WTC11 (cell line): Measurements from ENCODE around the gene TSC1. TPM values are rescaled to one million over a fixed set of nuclear protein-coding genes. Genes with fewer than 3 reads are reported as not detected.

ENCODE experiments used
- ATAC-seq: fragments of 200-7000 bp; cut with Tn5 transposase; 2 replicates; pipeline ENCODE4 v1.10.0; 2021; ENCODE audit warnings: mild to moderate bottlenecking, moderate library complexity
- CTCF ChIA-PET: fragments of 300-600 bp; sonication (Branson Sonifier 250); formaldehyde crosslinking; loops from one replicate; lab custom pipeline; 2021; ENCODE audit warnings: antibody characterized with exemption; lab: Charles Lee
- POLR2A ChIA-PET: fragments of 350-600 bp; sonication (Branson Sonifier 250); formaldehyde crosslinking; loops from one replicate; lab custom pipeline; 2021; ENCODE audit warnings: antibody characterized with exemption; lab: Charles Lee
- DNase-seq: peaks from one replicate; pipeline ENCODE4 v3.0.0; 2021; ENCODE audit warnings: low spot score
- H3K27ac Mint-ChIP-seq: 2 replicates; pipeline ENCODE4 v1.8.0; 2021; ENCODE audit warnings: mixed read lengths
- H3K27me3 Mint-ChIP-seq: 2 replicates; pipeline ENCODE4 v1.8.0; 2021; ENCODE audit warnings: low read depth, mild to moderate bottlenecking, moderate library complexity, mixed read lengths
- H3K36me3 Mint-ChIP-seq: 2 replicates; pipeline ENCODE4 v1.8.0; 2021; ENCODE audit warnings: mixed read lengths
- H3K4me1 Mint-ChIP-seq: 2 replicates; pipeline ENCODE4 v1.8.0; 2022; ENCODE audit warnings: mixed read lengths
- H3K4me3 Mint-ChIP-seq: 2 replicates; pipeline ENCODE4 v1.8.0; 2021; ENCODE audit warnings: mild to moderate bottlenecking, moderate library complexity, mixed read lengths
- H3K9me3 Mint-ChIP-seq: 2 replicates; pipeline ENCODE4 v1.8.0; 2021; ENCODE audit warnings: mixed read lengths
- E2F1 ChIP-seq: sonication (generic); formaldehyde crosslinking; IDR thresholded peaks from 2 replicates; pipeline ENCODE4 v1.8.0; 2022; ENCODE audit warnings: mild to moderate bottlenecking, missing genetic modification reagents
- NR3C1 ChIP-seq: sonication (generic); formaldehyde crosslinking; conservative IDR thresholded peaks from 2 replicates; pipeline ENCODE4 v1.8.1; 2023; ENCODE audit warnings: low read depth, mild to moderate bottlenecking, missing genetic modification reagents
- PREB ChIP-seq: sonication (generic); formaldehyde crosslinking; IDR thresholded peaks from 2 replicates; pipeline ENCODE4 v1.8.1; 2022; ENCODE audit warnings: mild to moderate bottlenecking, missing genetic modification reagents, moderate library complexity, borderline replicate concordance
- PRRX2 ChIP-seq: fragments of 250-450 bp; sonication (Bioruptor Pico); IDR thresholded peaks from 2 replicates; pipeline ENCODE4 v1.8.0; 2021; ENCODE audit warnings: mild to moderate bottlenecking
- RORB ChIP-seq: fragments of 250-450 bp; sonication (Bioruptor Pico); IDR thresholded peaks from 2 replicates; pipeline ENCODE4 v1.9.0; 2021; ENCODE audit warnings: mild to moderate bottlenecking
- ZNF121 ChIP-seq: sonication (generic); formaldehyde crosslinking; IDR thresholded peaks from 2 replicates; pipeline ENCODE4 v1.8.0; 2023; ENCODE audit warnings: missing genetic modification reagents
- ZNF138 ChIP-seq: sonication (generic); formaldehyde crosslinking; conservative IDR thresholded peaks from 2 replicates; pipeline ENCODE4 v1.8.1; 2022; ENCODE audit warnings: mild to moderate bottlenecking, moderate library complexity, missing genetic modification reagents
- ZNF423 ChIP-seq: fragments of 250-450 bp; sonication (Bioruptor Pico); IDR thresholded peaks from 2 replicates; pipeline ENCODE4 v2.1.2; 2022; ENCODE audit warnings: mild to moderate bottlenecking, moderate library complexity
- ZNF671 ChIP-seq: fragments of 250-450 bp; sonication (Bioruptor Pico); IDR thresholded peaks from 2 replicates; pipeline ENCODE4 v1.8.0; 2021; ENCODE audit warnings: mild to moderate bottlenecking
- total RNA-seq: library from RNA; stranded (reverse); gene quantifications from 3 replicates; pipeline ENCODE4 v1.2.3, GENCODE V29; 2021
- TF ChIP-seq, protein P1 (sequence below): fragments of 250-450 bp; sonication (Bioruptor Pico); conservative IDR thresholded peaks from 2 replicates; pipeline ENCODE4 v1.9.0; 2021; ENCODE audit warnings: mild to moderate bottlenecking
- TF ChIP-seq, protein P2 (sequence below): sonication (generic); formaldehyde crosslinking; IDR thresholded peaks from 2 replicates; pipeline ENCODE4 v1.8.0; 2022; ENCODE audit warnings: mild to moderate bottlenecking, missing genetic modification reagents
- TF ChIP-seq, protein P3 (sequence below): fragments of 250-450 bp; sonication (Bioruptor Pico); IDR thresholded peaks from 2 replicates; pipeline ENCODE4 v1.9.0; 2021; ENCODE audit warnings: mild to moderate bottlenecking, borderline replicate concordance
- TF ChIP-seq, protein P4 (sequence below): sonication (generic); formaldehyde crosslinking; IDR thresholded peaks from 2 replicates; pipeline ENCODE4 v1.8.1; 2022; ENCODE audit warnings: low read depth, mild to moderate bottlenecking, moderate library complexity, missing genetic modification reagents, borderline replicate concordance
- TF ChIP-seq, protein P5 (sequence below): sonication (generic); formaldehyde crosslinking; IDR thresholded peaks from 2 replicates; pipeline ENCODE4 v1.8.1; 2023; ENCODE audit warnings: mild to moderate bottlenecking, missing genetic modification reagents, borderline replicate concordance
- TF ChIP-seq, protein P6 (sequence below): sonication (generic); formaldehyde crosslinking; IDR thresholded peaks from 2 replicates; pipeline ENCODE4 v1.8.0; 2022; ENCODE audit warnings: missing genetic modification reagents

TSC1 gene
- total RNA-seq, 1 experiment from 2014 or later: 52.9 TPM

- no peak overlapping the region for H3K4me3 Mint-ChIP-seq
- POLR2A ChIA-PET: no interaction called here
- TF ChIP-seq, protein P1, sequence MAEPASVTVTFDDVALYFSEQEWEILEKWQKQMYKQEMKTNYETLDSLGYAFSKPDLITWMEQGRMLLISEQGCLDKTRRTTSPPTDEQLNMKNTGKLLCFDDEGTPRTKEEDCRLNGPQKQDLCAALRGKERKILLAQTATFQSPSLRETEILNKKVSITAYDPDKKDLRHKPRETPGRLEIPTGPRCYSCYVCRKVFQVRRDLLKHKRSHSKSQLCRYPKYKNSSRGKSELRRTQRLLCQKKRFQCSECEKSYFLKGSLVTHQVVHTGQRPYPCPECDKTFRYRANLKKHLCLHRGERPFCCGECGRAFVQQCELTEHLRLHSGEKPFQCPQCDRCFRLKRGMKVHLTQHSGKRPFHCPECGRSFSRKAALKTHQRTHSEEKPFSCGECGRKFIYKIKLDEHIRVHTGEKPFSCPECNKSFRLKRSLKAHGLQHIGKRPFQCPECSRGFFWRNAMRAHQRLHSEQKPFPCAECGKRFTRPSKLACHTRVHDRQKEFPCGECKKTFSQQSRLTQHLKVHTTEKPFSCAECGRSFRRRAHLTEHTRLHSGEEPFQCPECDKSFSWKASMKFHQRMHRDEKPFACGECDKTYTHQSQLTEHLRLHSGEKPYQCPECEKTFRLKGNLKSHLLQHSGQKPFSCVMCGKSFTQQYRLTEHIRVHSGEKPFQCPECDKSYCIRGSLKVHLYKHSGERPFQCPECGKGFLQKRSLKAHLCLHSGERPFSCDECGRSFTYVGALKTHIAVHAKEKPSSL (CRISPR knock-in tag): no peak
- TF ChIP-seq, protein P2, sequence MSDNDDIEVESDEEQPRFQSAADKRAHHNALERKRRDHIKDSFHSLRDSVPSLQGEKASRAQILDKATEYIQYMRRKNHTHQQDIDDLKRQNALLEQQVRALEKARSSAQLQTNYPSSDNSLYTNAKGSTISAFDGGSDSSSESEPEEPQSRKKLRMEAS (CRISPR knock-in tag): no peak
- TF ChIP-seq ZNF138 (no peak), E2F1 (no peak), NR3C1 (CRISPR knock-in tag) (no peak), ZNF121 (CRISPR knock-in tag) (no peak), ZNF671 (no peak)
- TF ChIP-seq, protein P3, sequence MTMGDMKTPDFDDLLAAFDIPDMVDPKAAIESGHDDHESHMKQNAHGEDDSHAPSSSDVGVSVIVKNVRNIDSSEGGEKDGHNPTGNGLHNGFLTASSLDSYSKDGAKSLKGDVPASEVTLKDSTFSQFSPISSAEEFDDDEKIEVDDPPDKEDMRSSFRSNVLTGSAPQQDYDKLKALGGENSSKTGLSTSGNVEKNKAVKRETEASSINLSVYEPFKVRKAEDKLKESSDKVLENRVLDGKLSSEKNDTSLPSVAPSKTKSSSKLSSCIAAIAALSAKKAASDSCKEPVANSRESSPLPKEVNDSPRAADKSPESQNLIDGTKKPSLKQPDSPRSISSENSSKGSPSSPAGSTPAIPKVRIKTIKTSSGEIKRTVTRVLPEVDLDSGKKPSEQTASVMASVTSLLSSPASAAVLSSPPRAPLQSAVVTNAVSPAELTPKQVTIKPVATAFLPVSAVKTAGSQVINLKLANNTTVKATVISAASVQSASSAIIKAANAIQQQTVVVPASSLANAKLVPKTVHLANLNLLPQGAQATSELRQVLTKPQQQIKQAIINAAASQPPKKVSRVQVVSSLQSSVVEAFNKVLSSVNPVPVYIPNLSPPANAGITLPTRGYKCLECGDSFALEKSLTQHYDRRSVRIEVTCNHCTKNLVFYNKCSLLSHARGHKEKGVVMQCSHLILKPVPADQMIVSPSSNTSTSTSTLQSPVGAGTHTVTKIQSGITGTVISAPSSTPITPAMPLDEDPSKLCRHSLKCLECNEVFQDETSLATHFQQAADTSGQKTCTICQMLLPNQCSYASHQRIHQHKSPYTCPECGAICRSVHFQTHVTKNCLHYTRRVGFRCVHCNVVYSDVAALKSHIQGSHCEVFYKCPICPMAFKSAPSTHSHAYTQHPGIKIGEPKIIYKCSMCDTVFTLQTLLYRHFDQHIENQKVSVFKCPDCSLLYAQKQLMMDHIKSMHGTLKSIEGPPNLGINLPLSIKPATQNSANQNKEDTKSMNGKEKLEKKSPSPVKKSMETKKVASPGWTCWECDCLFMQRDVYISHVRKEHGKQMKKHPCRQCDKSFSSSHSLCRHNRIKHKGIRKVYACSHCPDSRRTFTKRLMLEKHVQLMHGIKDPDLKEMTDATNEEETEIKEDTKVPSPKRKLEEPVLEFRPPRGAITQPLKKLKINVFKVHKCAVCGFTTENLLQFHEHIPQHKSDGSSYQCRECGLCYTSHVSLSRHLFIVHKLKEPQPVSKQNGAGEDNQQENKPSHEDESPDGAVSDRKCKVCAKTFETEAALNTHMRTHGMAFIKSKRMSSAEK (CRISPR knock-in tag): no peak
- TF ChIP-seq, protein P4, sequence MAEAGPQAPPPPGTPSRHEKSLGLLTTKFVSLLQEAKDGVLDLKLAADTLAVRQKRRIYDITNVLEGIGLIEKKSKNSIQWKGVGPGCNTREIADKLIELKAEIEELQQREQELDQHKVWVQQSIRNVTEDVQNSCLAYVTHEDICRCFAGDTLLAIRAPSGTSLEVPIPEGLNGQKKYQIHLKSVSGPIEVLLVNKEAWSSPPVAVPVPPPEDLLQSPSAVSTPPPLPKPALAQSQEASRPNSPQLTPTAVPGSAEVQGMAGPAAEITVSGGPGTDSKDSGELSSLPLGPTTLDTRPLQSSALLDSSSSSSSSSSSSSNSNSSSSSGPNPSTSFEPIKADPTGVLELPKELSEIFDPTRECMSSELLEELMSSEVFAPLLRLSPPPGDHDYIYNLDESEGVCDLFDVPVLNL: no peak
- TF ChIP-seq, all 79 proteins: peak for 0
- Mint-ChIP-seq H3K9me3 (no peaks in the 10 kb centered on the region), H3K27me3 (no peaks in the 10 kb centered on the region), H3K4me1 (peaks cover 44% of the 10 kb centered on the region), H3K36me3 (no peaks in the 10 kb centered on the region), H3K27ac (no peak overlapping the region)
- DNase-seq (no peak), ATAC-seq (no peak)
- CTCF ChIA-PET: interaction anchor here (1.2 kb wide), 1 partner anchor 39 kb away, joined by 3 read pairs; no protein-coding TSS in a partner anchor
These were observed 5.2 kb downstream of the TSC1 start for GRCh38 chr9:132939169-132939568.

DNA sequence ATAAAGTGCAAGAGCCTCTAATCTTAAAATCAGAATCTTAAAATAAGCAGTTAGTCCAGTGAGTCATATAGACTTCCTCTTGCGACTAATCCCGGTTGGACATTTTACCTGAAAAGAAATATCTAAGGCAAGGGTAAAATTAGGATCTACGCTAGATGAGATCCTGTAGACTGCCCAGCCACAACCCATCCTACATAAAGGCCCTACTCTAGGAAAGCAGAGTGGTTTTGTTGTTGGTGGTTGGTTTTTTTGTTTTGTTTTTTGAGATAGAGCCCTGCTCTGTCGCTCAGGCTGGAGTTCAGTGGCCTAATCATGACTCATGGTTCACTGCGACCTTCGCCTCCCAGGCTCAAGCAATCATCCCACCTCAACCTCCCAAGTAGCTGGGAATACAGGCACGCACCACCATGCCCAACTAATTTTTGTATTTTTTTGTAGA is 6.9 kb downstream of the TSC1 start:
- TF ChIP-seq PREB (CRISPR knock-in tag) (no peak), RORB (CRISPR knock-in tag) (no peak), PRRX2 (CRISPR knock-in tag) (no peak), ZNF423 (CRISPR knock-in tag) (no peak)
- TF ChIP-seq, protein P5, sequence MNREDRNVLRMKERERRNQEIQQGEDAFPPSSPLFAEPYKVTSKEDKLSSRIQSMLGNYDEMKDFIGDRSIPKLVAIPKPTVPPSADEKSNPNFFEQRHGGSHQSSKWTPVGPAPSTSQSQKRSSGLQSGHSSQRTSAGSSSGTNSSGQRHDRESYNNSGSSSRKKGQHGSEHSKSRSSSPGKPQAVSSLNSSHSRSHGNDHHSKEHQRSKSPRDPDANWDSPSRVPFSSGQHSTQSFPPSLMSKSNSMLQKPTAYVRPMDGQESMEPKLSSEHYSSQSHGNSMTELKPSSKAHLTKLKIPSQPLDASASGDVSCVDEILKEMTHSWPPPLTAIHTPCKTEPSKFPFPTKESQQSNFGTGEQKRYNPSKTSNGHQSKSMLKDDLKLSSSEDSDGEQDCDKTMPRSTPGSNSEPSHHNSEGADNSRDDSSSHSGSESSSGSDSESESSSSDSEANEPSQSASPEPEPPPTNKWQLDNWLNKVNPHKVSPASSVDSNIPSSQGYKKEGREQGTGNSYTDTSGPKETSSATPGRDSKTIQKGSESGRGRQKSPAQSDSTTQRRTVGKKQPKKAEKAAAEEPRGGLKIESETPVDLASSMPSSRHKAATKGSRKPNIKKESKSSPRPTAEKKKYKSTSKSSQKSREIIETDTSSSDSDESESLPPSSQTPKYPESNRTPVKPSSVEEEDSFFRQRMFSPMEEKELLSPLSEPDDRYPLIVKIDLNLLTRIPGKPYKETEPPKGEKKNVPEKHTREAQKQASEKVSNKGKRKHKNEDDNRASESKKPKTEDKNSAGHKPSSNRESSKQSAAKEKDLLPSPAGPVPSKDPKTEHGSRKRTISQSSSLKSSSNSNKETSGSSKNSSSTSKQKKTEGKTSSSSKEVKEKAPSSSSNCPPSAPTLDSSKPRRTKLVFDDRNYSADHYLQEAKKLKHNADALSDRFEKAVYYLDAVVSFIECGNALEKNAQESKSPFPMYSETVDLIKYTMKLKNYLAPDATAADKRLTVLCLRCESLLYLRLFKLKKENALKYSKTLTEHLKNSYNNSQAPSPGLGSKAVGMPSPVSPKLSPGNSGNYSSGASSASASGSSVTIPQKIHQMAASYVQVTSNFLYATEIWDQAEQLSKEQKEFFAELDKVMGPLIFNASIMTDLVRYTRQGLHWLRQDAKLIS: no peak
- TF ChIP-seq, protein P6, sequence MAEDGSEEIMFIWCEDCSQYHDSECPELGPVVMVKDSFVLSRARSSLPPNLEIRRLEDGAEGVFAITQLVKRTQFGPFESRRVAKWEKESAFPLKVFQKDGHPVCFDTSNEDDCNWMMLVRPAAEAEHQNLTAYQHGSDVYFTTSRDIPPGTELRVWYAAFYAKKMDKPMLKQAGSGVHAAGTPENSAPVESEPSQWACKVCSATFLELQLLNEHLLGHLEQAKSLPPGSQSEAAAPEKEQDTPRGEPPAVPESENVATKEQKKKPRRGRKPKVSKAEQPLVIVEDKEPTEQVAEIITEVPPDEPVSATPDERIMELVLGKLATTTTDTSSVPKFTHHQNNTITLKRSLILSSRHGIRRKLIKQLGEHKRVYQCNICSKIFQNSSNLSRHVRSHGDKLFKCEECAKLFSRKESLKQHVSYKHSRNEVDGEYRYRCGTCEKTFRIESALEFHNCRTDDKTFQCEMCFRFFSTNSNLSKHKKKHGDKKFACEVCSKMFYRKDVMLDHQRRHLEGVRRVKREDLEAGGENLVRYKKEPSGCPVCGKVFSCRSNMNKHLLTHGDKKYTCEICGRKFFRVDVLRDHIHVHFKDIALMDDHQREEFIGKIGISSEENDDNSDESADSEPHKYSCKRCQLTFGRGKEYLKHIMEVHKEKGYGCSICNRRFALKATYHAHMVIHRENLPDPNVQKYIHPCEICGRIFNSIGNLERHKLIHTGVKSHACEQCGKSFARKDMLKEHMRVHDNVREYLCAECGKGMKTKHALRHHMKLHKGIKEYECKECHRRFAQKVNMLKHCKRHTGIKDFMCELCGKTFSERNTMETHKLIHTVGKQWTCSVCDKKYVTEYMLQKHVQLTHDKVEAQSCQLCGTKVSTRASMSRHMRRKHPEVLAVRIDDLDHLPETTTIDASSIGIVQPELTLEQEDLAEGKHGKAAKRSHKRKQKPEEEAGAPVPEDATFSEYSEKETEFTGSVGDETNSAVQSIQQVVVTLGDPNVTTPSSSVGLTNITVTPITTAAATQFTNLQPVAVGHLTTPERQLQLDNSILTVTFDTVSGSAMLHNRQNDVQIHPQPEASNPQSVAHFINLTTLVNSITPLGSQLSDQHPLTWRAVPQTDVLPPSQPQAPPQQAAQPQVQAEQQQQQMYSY (CRISPR knock-in tag): no peak
- TF ChIP-seq, all 79 proteins: peak for 0
- H3K4me1 Mint-ChIP-seq: peaks cover 34% of the 10 kb centered on the region
- no peaks in the 10 kb centered on the region; the same call in 1 of the 2 replicates for H3K36me3 Mint-ChIP-seq
- POLR2A ChIA-PET: no interaction called here
- no peak overlapping the region; the same call in 1 of the 2 replicates for H3K27ac Mint-ChIP-seq
- no peak overlapping the region for H3K4me3 Mint-ChIP-seq
- no peak for ATAC-seq
- DNase-seq: no peak
- CTCF ChIA-PET: no interaction called here
- H3K27me3 Mint-ChIP-seq: no peaks in the 10 kb centered on the region
- H3K9me3 Mint-ChIP-seq: no peaks in the 10 kb centered on the region
